Stimulated activated naive B cell treated with anti-CD40 and anti-IgM and Interleukin-4, amounts not matched to agents 10 μg/mL and 1 μg/mL and 100 μg/mL, for 72 hours (primary cell): ENCODE data around the gene XRCC1.
A peak's percentile ranks its signal among the peaks of the same experiment; 100 is the strongest.
"Not testable (repeated sequence)": the region's sequence is repeated elsewhere in the genome, so short reads cannot be mapped to it uniquely, and the experiment has no call there.

ENCODE experiments used
- ATAC-seq, 2 donors: fragments of 150-1000 bp; cut with Tn5 transposase; replicated peaks; 2 replicates each; pipeline ENCODE4 v1.10.0; 2021; ENCODE audit warnings: moderate library complexity in 1 of 2
- DNase-seq: peaks from one replicate; pipeline ENCODE4 v3.0.0; 2021
- H3K27ac Mint-ChIP-seq: one replicate; pipeline ENCODE4 v1.8.0; 2022; ENCODE audit warnings: mild to moderate bottlenecking, mixed read lengths
- H3K27me3 Mint-ChIP-seq, 2 donors: one replicate each; pipeline ENCODE4 v1.8.0; 2022; ENCODE audit warnings: mixed read lengths in 2 of 2
- H3K36me3 Mint-ChIP-seq, 2 donors: one replicate each; pipeline ENCODE4 v1.8.0; 2022; ENCODE audit warnings: mixed read lengths in 2 of 2, mild to moderate bottlenecking in 1 of 2
- H3K4me1 Mint-ChIP-seq, 2 donors: one replicate each; pipeline ENCODE4 v1.8.0; 2022; ENCODE audit warnings: mixed read lengths in 2 of 2, mild to moderate bottlenecking in 1 of 2
- H3K4me3 Mint-ChIP-seq, 2 donors: one replicate each; pipeline ENCODE4 v1.8.0; 2022; ENCODE audit warnings: mild to moderate bottlenecking in 2 of 2, mixed read lengths in 2 of 2, moderate library complexity in 1 of 2
- H3K9me3 Mint-ChIP-seq, 2 donors: one replicate each; pipeline ENCODE4 v1.8.0; 2022; ENCODE audit warnings: mixed read lengths in 2 of 2, mild to moderate bottlenecking in 1 of 2

The XRCC1 gene

DNA sequence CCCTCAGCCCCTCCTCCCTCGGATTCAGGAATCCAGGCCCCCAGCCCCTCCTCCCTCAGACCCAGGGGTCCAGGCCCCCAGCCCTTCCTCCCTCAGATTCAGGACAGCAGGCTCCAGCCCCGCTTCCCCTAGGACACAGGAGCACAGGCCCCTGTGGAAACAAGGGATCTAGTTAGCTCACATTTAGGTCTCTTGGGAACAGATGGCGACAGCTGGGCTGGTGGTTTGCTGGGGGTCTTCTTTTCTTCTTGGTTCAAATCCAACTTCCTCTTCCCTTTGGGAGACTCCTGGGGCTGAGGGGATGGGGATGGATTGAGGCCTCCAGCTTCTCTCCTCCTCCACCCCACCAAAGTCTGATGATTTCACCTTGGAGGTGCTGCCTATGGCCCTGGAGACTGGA is 22.7 kb downstream of the XRCC1 start:
- H3K4me1 Mint-ChIP-seq: peaks cover 8 to 9% of the 10 kb centered on the region in 2 donors
- H3K9me3 Mint-ChIP-seq: no peaks in the 10 kb centered on the region
- H3K27ac Mint-ChIP-seq: no peak overlapping the region
- H3K36me3 Mint-ChIP-seq: peaks cover 48 to 57% of the 10 kb centered on the region in 2 donors
- no peak overlapping the region for H3K4me3 Mint-ChIP-seq
- DNase-seq (no peak), ATAC-seq (no peak)
- no peaks in the 10 kb centered on the region for H3K27me3 Mint-ChIP-seq

DNA sequence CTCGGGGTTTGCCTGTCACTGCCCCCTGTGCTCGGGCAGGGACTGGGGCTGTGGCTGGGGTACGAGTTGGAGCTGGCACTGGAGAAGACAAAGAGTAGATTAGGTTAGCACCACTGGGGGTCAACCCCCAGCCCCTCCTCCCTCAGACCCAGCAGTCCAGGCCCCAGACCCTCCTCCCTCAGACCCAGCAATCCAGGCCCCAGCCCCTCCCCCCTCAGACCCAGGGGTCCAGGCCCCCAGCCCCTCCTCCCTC is 23.2 kb downstream of the XRCC1 start:
- peak overlapping the region; percentile 25 for H3K27ac Mint-ChIP-seq
- no peak for ATAC-seq
- H3K4me1 Mint-ChIP-seq: peaks cover 8 to 9% of the 10 kb centered on the region in 2 donors
- no peaks in the 10 kb centered on the region for H3K9me3 Mint-ChIP-seq
- DNase-seq: no peak
- H3K36me3 Mint-ChIP-seq: peaks cover 48 to 57% of the 10 kb centered on the region in 2 donors
- no peak overlapping the region for H3K4me3 Mint-ChIP-seq
- H3K27me3 Mint-ChIP-seq: no peaks in the 10 kb centered on the region

DNA sequence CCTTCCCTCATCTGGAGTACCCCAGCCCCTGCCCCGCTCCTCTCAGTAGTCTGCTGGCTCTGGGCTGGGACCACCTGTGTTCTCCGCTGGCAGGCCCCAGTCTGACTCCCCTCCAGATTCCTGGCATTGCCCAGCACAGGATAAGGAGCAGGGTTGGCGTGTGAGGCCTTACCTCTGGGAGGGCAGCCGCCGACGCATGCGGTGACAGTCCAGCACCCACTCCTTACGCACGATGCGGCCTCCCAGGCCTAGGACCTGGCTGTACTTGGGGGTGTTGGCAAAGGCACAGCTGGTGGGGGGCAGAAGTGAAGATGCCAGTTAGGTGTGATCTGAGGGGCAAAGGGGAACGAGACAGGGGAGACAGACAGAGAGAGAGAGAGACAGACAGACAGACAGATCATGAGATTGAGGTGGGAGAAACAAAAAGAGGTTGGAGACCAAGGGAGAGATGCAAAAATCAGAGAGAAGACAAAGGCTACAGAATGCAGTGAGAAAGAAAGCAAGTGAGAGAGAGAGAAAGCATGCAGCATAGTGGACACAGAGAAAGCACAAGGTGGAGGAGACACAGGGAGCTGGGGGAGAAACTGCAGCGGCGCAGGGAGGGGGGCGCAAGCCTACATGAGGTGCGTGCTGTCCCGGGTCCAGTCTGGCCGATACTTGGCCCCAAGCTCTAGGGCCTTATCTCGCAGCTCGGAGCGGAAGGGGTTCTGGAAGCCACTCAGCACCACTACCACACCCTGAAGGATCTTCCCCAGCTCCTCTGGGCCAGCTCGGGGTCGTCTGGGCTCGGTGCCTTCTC is 23.7 kb downstream of the XRCC1 start:
- DNase-seq: no peak
- Mint-ChIP-seq H3K9me3 (no peaks in the 10 kb centered on the region), H3K27ac (peak overlapping the region; percentile 25), H3K4me3 (no peak overlapping the region), H3K4me1 (peaks cover 8 to 9% of the 10 kb centered on the region in 2 donors), H3K27me3 (no peaks in the 10 kb centered on the region), H3K36me3 (peaks cover 48 to 57% of the 10 kb centered on the region in 2 donors)
- no peak for ATAC-seq

DNA sequence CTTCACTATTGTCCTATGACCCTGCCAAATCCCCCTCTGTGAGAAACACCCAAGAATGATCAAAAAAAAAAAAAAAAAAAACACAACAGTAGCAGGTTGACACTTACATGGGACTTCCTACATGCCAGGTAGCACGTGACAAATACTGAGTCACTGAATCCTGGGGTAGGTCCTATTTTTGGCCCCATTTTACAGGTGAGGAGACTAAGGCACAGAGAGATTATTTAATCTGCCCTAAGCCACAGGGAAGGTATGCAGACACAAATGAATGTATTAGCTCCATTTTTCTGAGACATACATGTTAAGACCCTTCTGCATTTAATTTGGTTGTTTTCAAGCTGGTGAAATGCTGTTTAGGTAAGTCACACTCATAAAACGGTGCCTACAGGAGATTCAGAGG is 26.6 kb downstream of the XRCC1 start:
- no peak overlapping the region for H3K27ac Mint-ChIP-seq
- ATAC-seq (no peak), DNase-seq (no peak)
- H3K4me1 Mint-ChIP-seq: peaks cover 0 to 2% of the 10 kb centered on the region in 2 donors
- no peaks in the 10 kb centered on the region for H3K27me3 Mint-ChIP-seq
- H3K36me3 Mint-ChIP-seq: peaks cover 46 to 61% of the 10 kb centered on the region in 2 donors
- no peaks in the 10 kb centered on the region for H3K9me3 Mint-ChIP-seq
- H3K4me3 Mint-ChIP-seq: no peak overlapping the region

DNA sequence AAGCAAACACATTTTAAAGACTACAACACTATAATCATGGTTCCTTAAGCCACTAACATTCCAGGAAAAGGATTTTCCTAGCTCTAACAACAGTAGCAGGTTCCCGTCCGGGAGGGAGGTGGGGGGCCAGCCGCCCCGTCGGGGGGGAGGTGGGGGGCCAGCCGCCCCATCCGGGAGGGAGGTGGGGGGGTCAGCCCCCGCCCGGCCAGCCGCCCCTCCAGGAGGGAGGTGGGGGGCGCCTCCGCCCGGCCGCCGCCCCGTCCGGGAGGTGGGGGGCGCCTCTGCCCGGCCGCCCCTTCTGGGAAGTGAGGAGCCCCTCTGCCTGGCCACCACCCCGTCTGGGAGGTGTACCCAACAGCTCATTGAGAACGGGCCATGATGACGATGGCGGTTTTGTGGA is 27.4 kb downstream of the XRCC1 start:
- H3K4me1 Mint-ChIP-seq, ATAC-seq, DNase-seq, H3K27me3 Mint-ChIP-seq, H3K4me3 Mint-ChIP-seq, H3K27ac Mint-ChIP-seq, H3K9me3 Mint-ChIP-seq: not testable (repeated sequence)
- H3K36me3 Mint-ChIP-seq: peaks cover 47 to 64% of the 10 kb centered on the region in 2 donors

DNA sequence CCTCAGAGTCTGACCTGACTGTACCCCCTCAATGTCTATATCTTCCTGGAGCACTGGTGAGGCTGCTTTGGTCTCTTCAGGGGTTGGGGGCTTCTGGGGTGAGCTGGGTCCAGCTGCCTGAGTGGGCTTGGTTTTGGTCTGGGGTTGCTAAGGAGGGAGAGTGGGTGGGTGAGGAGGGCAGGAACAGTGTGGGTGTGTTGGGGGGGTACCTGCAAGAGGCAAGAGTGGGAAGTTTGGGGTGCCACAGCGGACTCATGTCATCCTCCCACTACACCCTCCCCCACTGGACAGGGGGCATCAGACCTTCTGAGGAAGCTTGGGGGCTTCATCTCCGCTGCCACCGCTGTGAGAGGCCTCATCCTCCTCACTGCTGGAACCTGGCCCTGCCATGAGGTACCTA is 28.7 kb downstream of the XRCC1 start:
- DNase-seq (no peak), ATAC-seq (no peak)
- Mint-ChIP-seq H3K27me3 (no peaks in the 10 kb centered on the region), H3K27ac (no peak overlapping the region), H3K4me1 (peaks cover 0 to under 1% of the 10 kb centered on the region in 2 donors), H3K36me3 (peaks cover 49 to 61% of the 10 kb centered on the region in 2 donors), H3K9me3 (no peaks in the 10 kb centered on the region), H3K4me3 (no peak overlapping the region)

DNA sequence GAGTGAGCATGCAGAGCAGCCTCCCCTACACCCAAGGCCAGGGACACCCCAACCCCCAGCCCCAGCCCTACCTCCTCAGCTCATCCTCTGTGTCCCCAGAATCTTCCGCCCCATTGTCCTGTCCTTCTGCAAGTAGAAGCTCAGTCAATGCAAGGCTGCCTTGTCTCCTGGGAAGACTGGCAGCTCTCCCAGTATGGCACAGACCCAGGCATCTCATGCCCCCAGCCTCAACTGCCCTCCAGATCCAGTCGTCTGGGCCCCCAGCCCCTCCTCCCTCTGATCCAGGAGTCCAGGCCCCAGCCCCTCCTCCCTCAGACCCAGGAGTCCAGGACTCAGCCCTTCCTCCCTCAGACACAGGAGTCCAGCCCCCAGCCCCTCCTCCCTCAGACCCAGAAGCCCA is 29.3 kb downstream of the XRCC1 start:
- no peak overlapping the region for H3K4me3 Mint-ChIP-seq
- no peaks in the 10 kb centered on the region for H3K27me3 Mint-ChIP-seq
- H3K36me3 Mint-ChIP-seq: peaks cover 46 to 59% of the 10 kb centered on the region in 2 donors
- H3K27ac Mint-ChIP-seq: no peak overlapping the region
- ATAC-seq: no peak
- no peak for DNase-seq
- H3K9me3 Mint-ChIP-seq: no peaks in the 10 kb centered on the region
- no peaks in the 10 kb centered on the region for H3K4me1 Mint-ChIP-seq

DNA sequence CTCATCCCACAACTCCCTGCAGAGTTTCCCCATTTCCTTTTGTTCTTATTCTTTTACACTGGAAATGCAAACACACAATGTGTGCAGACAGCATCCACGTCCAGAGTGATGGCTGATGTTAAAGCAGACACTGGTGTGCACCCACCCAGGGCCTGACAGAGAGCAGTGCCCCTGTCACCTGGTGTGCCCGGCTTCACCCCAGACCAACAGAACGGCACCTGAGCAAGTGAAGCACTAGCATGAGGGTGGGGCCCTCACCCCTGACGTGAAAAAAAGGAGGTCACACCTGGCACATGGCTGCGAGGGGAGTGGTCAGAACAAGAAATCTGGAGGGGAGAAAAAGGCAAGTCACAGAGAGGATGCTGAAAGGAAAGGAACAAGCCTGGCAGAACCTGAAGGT is 30.1 kb downstream of the XRCC1 start:
- no peaks in the 10 kb centered on the region for H3K4me1 Mint-ChIP-seq
- peak overlapping the region; percentile 42 for H3K27ac Mint-ChIP-seq
- H3K27me3 Mint-ChIP-seq: no peaks in the 10 kb centered on the region
- no peaks in the 10 kb centered on the region for H3K9me3 Mint-ChIP-seq
- no peak for ATAC-seq
- H3K4me3 Mint-ChIP-seq: no peak overlapping the region
- H3K36me3 Mint-ChIP-seq: peaks cover 45 to 58% of the 10 kb centered on the region in 2 donors
- no peak for DNase-seq

DNA sequence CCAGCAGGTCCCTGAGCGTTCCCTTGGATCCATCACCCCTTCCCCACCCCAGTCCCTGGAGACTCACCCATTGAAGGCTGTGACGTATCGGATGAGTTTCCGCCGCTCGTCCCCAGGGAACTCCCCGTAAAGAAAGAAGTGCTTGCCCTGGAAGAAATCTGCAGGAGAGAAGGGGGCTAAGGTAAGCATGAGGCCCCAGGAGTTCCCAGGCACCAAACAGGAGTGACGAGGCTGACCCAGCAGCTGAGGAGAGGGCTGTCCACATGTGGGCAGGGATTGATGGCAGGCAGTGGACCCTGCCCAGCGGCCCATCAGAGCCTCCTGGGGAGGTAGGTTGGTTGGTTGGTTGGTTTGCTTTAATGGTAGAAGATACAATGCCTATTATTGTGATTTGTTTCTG is 31.2 kb downstream of the XRCC1 start:
- DNase-seq (no peak), ATAC-seq (no peak)
- Mint-ChIP-seq H3K9me3 (peaks cover 3% of the 10 kb centered on the region in 2 donors), H3K36me3 (peaks cover 46 to 63% of the 10 kb centered on the region in 2 donors), H3K4me3 (no peak overlapping the region), H3K4me1 (no peaks in the 10 kb centered on the region), H3K27me3 (no peaks in the 10 kb centered on the region), H3K27ac (no peak overlapping the region)

DNA sequence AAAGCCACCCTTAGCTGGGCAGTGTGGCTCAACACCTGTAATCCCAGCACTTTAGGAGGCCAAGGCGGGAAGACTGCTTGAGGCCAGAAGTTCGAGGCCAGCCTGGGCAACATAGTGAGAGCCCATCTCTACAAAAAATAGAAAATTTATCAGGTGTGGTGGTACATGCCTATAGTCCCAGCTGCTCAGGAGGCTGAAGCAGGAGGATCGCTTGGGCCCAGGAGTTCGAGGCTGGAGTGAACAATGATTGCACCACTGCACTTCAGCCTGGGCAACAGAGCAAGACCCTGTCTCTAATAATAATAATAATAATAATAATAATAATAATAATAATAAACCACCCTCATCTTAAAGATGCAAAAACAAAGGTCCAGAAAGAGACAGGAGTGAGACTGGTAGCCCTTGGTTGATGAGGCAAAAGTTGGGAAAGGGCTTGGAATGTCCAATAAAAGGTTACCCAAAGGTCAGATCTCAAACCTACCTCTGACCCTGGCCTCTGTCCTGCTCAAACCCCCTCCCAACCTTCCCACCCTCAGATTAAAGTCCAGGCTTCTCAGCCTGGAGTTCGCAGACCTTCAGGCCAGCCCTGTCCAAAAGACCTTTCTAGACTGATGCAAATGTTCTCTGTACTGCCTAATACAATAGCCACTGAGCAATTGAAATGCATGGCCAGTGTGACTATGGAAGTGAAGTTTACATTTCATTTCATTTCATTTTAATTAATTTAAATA is 33.2 kb downstream of the XRCC1 start:
- Mint-ChIP-seq H3K4me1 (no peaks in the 10 kb centered on the region), H3K9me3 (peaks cover 4 to 5% of the 10 kb centered on the region in 2 donors), H3K4me3 (no peak overlapping the region), H3K27ac (no peak overlapping the region), H3K36me3 (peaks cover 57 to 74% of the 10 kb centered on the region in 2 donors), H3K27me3 (no peaks in the 10 kb centered on the region)
- ATAC-seq (no peak), DNase-seq (no peak)

DNA sequence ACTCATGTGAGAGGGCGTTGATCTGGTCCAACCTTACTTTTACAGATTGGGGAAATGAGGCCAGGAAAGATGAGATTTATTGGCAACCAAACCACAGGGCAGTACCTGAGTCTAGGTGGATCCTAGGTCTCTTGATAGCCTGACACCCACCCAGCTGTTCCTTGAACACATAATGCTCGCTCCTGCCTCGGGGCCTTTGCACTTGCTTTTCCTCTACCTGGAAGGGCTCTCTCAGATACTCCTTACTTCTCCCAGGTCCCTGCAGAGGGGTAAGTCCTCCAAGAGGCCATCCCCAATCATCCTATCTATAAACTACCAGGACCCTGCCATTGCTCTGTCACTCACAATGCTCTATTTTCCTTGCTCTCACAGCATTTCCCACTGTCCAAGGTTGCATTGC is 34.9 kb downstream of the XRCC1 start:
- Mint-ChIP-seq H3K9me3 (peaks cover 5% of the 10 kb centered on the region in 2 donors), H3K36me3 (peaks cover 58 to 80% of the 10 kb centered on the region in 2 donors), H3K27me3 (no peaks in the 10 kb centered on the region)

DNA sequence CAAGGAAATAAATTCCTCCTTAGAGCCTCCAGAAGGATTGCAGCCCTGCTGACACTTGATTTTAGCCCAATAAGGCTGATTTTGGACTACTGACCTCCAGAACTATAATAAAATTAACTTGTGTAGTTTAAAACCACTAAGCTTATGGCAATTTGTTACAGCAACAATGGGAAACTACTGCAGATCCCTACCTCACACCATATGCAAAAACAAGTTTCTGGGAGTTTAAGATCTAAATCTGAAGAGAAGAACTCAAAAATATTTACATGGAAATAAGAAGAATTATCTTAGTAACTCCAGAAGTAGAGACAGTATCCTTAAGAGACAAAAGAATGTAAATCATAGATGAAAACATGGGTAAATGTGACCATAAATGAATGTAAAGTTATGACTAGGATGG is 36.4 kb downstream of the XRCC1 start:
- H3K9me3 Mint-ChIP-seq: peaks cover 5% of the 10 kb centered on the region in 2 donors
- ATAC-seq: no peak
- no peaks in the 10 kb centered on the region for H3K27me3 Mint-ChIP-seq
- peaks cover 6 to 10% of the 10 kb centered on the region in 2 donors for H3K4me1 Mint-ChIP-seq
- H3K27ac Mint-ChIP-seq: no peak overlapping the region
- peaks cover 51 to 68% of the 10 kb centered on the region in 2 donors for H3K36me3 Mint-ChIP-seq
- DNase-seq: no peak
- H3K4me3 Mint-ChIP-seq: no peak overlapping the region

More for the DNA sequence above, 34.9 kb downstream of the XRCC1 start:
- Mint-ChIP-seq H3K27ac (no peak overlapping the region), H3K4me1 (peaks cover 2 to 3% of the 10 kb centered on the region in 2 donors), H3K4me3 (no peak overlapping the region)
- no peak for ATAC-seq
- no peak for DNase-seq

DNA sequence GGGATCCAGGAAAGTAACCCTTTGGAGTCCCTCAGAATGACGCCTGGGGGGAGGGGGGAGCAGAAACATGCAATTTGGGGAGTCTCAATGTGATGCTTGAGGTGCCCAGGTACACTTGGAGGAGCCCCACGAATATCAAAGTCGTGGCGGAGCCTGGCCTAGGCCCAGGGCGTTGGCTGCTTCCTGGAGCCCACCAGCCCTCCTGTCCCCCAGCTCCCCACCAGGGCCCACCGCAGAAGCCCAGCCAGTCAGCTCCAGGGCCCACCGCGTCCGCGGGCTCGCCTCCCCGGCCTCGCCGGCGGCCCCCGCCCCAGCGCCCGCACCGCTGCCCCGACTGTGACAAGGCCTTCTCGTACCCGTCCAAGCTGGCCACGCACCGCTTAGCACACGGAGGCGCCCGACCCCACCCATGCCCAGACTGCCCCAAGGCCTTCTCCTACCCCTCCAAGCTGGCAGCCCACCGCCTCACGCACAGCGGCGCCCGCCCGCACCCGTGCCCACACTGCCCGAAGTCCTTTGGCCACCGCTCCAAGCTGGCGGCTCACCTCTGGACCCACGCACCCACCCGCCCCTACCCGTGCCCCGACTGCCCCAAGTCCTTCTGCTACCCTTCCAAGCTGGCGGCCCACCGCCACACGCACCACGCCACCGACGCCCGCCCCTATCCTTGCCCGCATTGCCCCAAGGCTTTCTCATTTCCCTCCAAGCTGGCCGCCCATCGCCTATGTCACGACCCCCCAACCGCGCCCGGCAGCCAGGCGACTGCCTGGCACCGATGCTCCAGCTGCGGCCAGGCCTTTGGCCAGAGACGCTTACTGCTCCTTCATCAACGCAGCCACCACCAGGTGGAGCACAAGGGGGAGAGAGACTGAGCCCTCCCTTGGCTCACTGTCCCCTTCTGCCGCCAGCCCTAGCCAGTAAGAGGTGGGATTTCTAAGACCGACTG is 40.2 kb downstream of the XRCC1 start:
- Mint-ChIP-seq H3K4me1 (peaks cover 12 to 27% of the 10 kb centered on the region in 2 donors), H3K27ac (peak overlapping the region; percentile 91), H3K36me3 (peaks cover 24 to 40% of the 10 kb centered on the region in 2 donors), H3K4me3 (peak overlapping the region; percentile 33 to 42), H3K27me3 (no peaks in the 10 kb centered on the region), H3K9me3 (peaks cover 5% of the 10 kb centered on the region in 2 donors)
- DNase-seq (peak; percentile 27), ATAC-seq (no peak)

DNA sequence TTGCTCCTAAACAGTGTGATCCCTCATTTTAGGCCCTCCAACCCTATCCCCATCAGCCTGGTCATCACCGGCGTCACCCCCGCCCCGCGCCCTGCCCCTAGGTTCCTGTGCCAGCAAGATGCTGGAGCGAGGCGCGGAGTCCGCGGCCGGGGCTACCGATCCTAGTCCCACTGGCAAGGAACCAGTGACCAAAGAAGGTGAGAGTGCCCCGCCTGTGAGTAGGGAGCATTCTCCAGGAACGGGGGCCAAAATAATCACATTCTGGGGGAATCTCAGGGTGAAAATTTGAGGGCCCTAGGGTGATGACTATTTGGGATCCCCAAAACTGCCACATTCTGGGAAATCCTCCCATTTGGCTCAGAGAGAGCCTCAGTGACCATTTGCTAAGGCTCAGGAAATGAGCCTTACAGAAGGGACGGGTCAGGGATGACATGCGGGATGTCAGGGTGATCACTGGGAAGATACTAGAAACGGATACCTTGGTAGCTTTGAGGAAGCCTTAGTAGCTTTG is 41.0 kb downstream of the XRCC1 start:
- Mint-ChIP-seq H3K36me3 (peaks cover 18 to 32% of the 10 kb centered on the region in 2 donors), H3K27me3 (no peaks in the 10 kb centered on the region), H3K27ac (peak overlapping the region; percentile 47), H3K9me3 (peaks cover 4 to 5% of the 10 kb centered on the region in 2 donors), H3K4me3 (peak overlapping the region; percentile 84 to 90), H3K4me1 (peaks cover 12 to 27% of the 10 kb centered on the region in 2 donors)
- no peak for ATAC-seq
- DNase-seq: no peak
